Measurements from ENCODE around the gene EME1.

The EME1 gene

GRCh38 chr17:50359005-50359699 is 13.9 kb upstream of the EME1 start:
- no peaks in the 10 kb centered on the region for H3K9me3 Mint-ChIP-seq
- TF ChIP-seq CTCF (IDR thresholded peaks at IDR 0.05; ENCODE audit: unreplicated experiment in 3 of 3): no peak
- no peaks in the 10 kb centered on the region for H3K27me3 Mint-ChIP-seq (ENCODE audit: low read depth)
- no peak overlapping the region for H3K4me3 Mint-ChIP-seq
- H3K4me1 Mint-ChIP-seq: peaks cover 14% of the 10 kb centered on the region
- H3K36me3 Mint-ChIP-seq (ENCODE audit: low read depth): peaks cover 22% of the 10 kb centered on the region
- no peak overlapping the region for H3K27ac Mint-ChIP-seq

- Mint-ChIP-seq H3K4me1 (peaks cover 18% of the 10 kb centered on the region), H3K27ac (no peak overlapping the region), H3K27me3 (ENCODE audit: low read depth) (no peaks in the 10 kb centered on the region), H3K9me3 (no peaks in the 10 kb centered on the region), H3K36me3 (ENCODE audit: low read depth) (peaks cover 16% of the 10 kb centered on the region), H3K4me3 (no peak overlapping the region)
- no peak for TF ChIP-seq CTCF (IDR thresholded peaks at IDR 0.05; ENCODE audit: unreplicated experiment in 3 of 3)
Observed at GRCh38 chr17:50359998-50360461, 13.0 kb upstream of the EME1 start.

GRCh38 chr17:50360486-50361115 is 12.4 kb upstream of the EME1 start:
- Mint-ChIP-seq H3K27ac (no peak overlapping the region), H3K4me1 (peaks cover 18% of the 10 kb centered on the region), H3K36me3 (ENCODE audit: low read depth) (peaks cover 18% of the 10 kb centered on the region), H3K9me3 (no peaks in the 10 kb centered on the region), H3K4me3 (no peak overlapping the region), H3K27me3 (ENCODE audit: low read depth) (no peaks in the 10 kb centered on the region)
- no peak for TF ChIP-seq CTCF (IDR thresholded peaks at IDR 0.05; ENCODE audit: unreplicated experiment in 3 of 3)

GRCh38 chr17:50361561-50362480 is 11.2 kb upstream of the EME1 start:
- H3K9me3 Mint-ChIP-seq: no peaks in the 10 kb centered on the region
- peak; percentile 52 to 70 (median 63) for TF ChIP-seq CTCF (IDR thresholded peaks at IDR 0.05; ENCODE audit: unreplicated experiment in 3 of 3)
- peaks cover 15% of the 10 kb centered on the region for H3K36me3 Mint-ChIP-seq (ENCODE audit: low read depth)
- H3K4me1 Mint-ChIP-seq: peaks cover 18% of the 10 kb centered on the region
- H3K4me3 Mint-ChIP-seq: no peak overlapping the region
- no peaks in the 10 kb centered on the region for H3K27me3 Mint-ChIP-seq (ENCODE audit: low read depth)
- H3K27ac Mint-ChIP-seq: peak overlapping the region; percentile 13 to 60 (median 58)

GRCh38 chr17:50362661-50363060 is 10.4 kb upstream of the EME1 start:
- TF ChIP-seq CTCF (IDR thresholded peaks at IDR 0.05; ENCODE audit: unreplicated experiment in 3 of 3): no peak
- Mint-ChIP-seq H3K27me3 (ENCODE audit: low read depth) (no peaks in the 10 kb centered on the region), H3K4me3 (no peak overlapping the region), H3K36me3 (ENCODE audit: low read depth) (peaks cover 17% of the 10 kb centered on the region), H3K9me3 (no peaks in the 10 kb centered on the region), H3K4me1 (peaks cover 18% of the 10 kb centered on the region), H3K27ac (no peak overlapping the region)

All from nephron (organoid).